B cell (primary cell): ENCODE data around the gene RHOV. TPM values are rescaled to one million over a fixed set of nuclear protein-coding genes. Genes with fewer than 3 reads are reported as not detected.
"Not testable (repeated sequence)": the region's sequence is repeated elsewhere in the genome, so short reads cannot be mapped to it uniquely, and the experiment has no call there.

Source experiments
- ATAC-seq: fragments of 200-7000 bp; cut with Tn5 transposase; one replicate; pipeline ENCODE4 v1.10.0; 2021; ENCODE audit warnings: low read depth, mild to moderate bottlenecking, moderate number of reproducible peaks, moderate library complexity
- CTCF ChIA-PET: fragments of 350-600 bp; sonication (Branson Sonifier 250); formaldehyde crosslinking; loops from one replicate; lab custom pipeline; 2021; ENCODE audit warnings: antibody characterized with exemption, inconsistent platforms; lab: Charles Lee
- POLR2A ChIA-PET: fragments of 350-600 bp; sonication (Branson Sonifier 250); formaldehyde crosslinking; loops from one replicate; lab custom pipeline; 2021; ENCODE audit warnings: antibody characterized with exemption; lab: Charles Lee
- DNase-seq: peaks from one replicate; pipeline ENCODE4 v3.0.0; 2013
- H2AFZ ChIP-seq: 2 replicates; pipeline ENCODE4 v1.6.1; 2012; ENCODE audit warnings: mild to moderate bottlenecking, low read depth, low read length; ENCODE audit not compliant: insufficient read depth, poor library complexity, severe bottlenecking
- H3K27ac ChIP-seq, 2 donors: 1 replicate in 1 of 2; 2 replicates in 1 of 2; pipeline ENCODE4 v1.5.1; 2012 to 2013; ENCODE audit warnings: low read length in 2 of 2, mild to moderate bottlenecking in 2 of 2, moderate library complexity in 1 of 2
- H3K27me3 ChIP-seq, 4 experiments: fragments of 200-600 bp in 1 of 4; sonication (generic) in 1 of 4; replicated peaks in 1 of 4; 1 replicate in 2 of 4; 2 replicates in 2 of 4; pipeline versions ENCODE4 v1.6.1 to v1.7.0; 2013 to 2016; ENCODE audit warnings: low read length in 3 of 4, mild to moderate bottlenecking in 2 of 4, mixed read lengths in 1 of 4, moderate library complexity in 1 of 4; ENCODE audit not compliant: insufficient read depth in 4 of 4, control insufficient read depth in 3 of 4; ENCODE audit errors: control extremely low read depth in 1 of 4
- H3K36me3 ChIP-seq, 2 experiments: replicated peaks in 1 of 2; 1 replicate in 1 of 2; 2 replicates in 1 of 2; pipeline versions ENCODE4 v1.6.1 to v1.7.1; 2013; ENCODE audit warnings: low read length in 1 of 2; ENCODE audit not compliant: insufficient read depth in 2 of 2, control insufficient read depth in 1 of 2; ENCODE audit errors: control extremely low read depth in 1 of 2, extremely low read depth in 1 of 2
- H3K4me1 ChIP-seq, 2 donors: fragments of 200-600 bp in 1 of 2; sonication (generic) in 1 of 2; 1 replicate in 1 of 2; 2 replicates in 1 of 2; pipeline versions ENCODE4 v1.5.1 to v1.6.1; 2013 to 2017; ENCODE audit warnings: low read length in 2 of 2; ENCODE audit not compliant: control insufficient read depth in 2 of 2, insufficient read depth in 2 of 2
- H3K4me2 ChIP-seq: replicated peaks from 2 replicates; pipeline ENCODE3; 2012; ENCODE audit warnings: mild to moderate bottlenecking, low read depth, low read length; ENCODE audit not compliant: poor library complexity, severe bottlenecking
- H3K4me3 ChIP-seq, 5 experiments: fragments of 200-600 bp in 1 of 5; sonication (generic) in 1 of 5; 1 replicate in 3 of 5; 2 replicates in 2 of 5; pipeline versions ENCODE4 v1.5.1 to v1.7.0; 2011 to 2016; ENCODE audit warnings: low read length in 4 of 5, mild to moderate bottlenecking in 4 of 5, low read depth in 2 of 5, control low read depth in 1 of 5, moderate library complexity in 1 of 5; ENCODE audit not compliant: insufficient read depth in 1 of 5; ENCODE audit errors: control extremely low read depth in 1 of 5, extremely low read depth in 1 of 5
- H3K79me2 ChIP-seq: fragments of 200-600 bp; sonication (generic); one replicate; pipeline ENCODE4 v1.6.0; 2016; ENCODE audit warnings: low read length; ENCODE audit not compliant: control insufficient read depth, insufficient read depth
- H3K9ac ChIP-seq: fragments of 200-600 bp; sonication (generic); 2 replicates; pipeline ENCODE4 v1.6.1; 2017; ENCODE audit warnings: mild to moderate bottlenecking, low read length, moderate library complexity
- H3K9me3 ChIP-seq, 3 donors: one replicate each; pipeline versions ENCODE4 v1.6.1 to v1.7.1; 2013; ENCODE audit warnings: low read length in 2 of 3; ENCODE audit not compliant: control insufficient read depth in 2 of 3, insufficient read depth in 1 of 3; ENCODE audit errors: control extremely low read depth in 1 of 3
- H4K20me1 ChIP-seq: 2 replicates; pipeline ENCODE4 v1.6.0; 2012; ENCODE audit warnings: mild to moderate bottlenecking, low read length; ENCODE audit not compliant: insufficient read depth, control insufficient read depth, poor library complexity, severe bottlenecking
- H3K27ac Mint-ChIP-seq: one replicate; pipeline ENCODE4 v1.8.0; 2021; ENCODE audit warnings: mixed read lengths
- H3K27me3 Mint-ChIP-seq: one replicate; pipeline ENCODE4 v1.8.0; 2021; ENCODE audit warnings: mixed read lengths
- H3K4me1 Mint-ChIP-seq: one replicate; pipeline ENCODE4 v1.8.0; 2021; ENCODE audit warnings: mixed read lengths
- H3K4me3 Mint-ChIP-seq: one replicate; pipeline ENCODE4 v1.8.0; 2021; ENCODE audit warnings: mixed read lengths
- H3K9me3 Mint-ChIP-seq: one replicate; pipeline ENCODE4 v1.8.0; 2022; ENCODE audit warnings: mixed read lengths; ENCODE audit not compliant: insufficient read depth
- CTCF ChIP-seq: fragments of 200-600 bp; IDR thresholded peaks from one replicate; pipeline ENCODE4 v1.8.0; 2022; ENCODE audit warnings: antibody characterized with exemption, mild to moderate bottlenecking
- EZH2 ChIP-seq: IDR thresholded peaks from 2 replicates; pipeline ENCODE4 v1.6.1; 2012; ENCODE audit warnings: borderline replicate concordance, low read depth, mild to moderate bottlenecking, moderate library complexity, low read length; ENCODE audit not compliant: insufficient read depth, poor library complexity, severe bottlenecking
- WGBS: methylation state at CpG from one replicate; pipeline ENCODE4 v1.1.5; 2013; ENCODE audit warnings: missing lambda C conversion rate; ENCODE audit not compliant: insufficient coverage; 5-methylcytosine and 5-hydroxymethylcytosine counted together
- intact Hi-C: fragments of 100-400 bp; cut with micrococcal nuclease; formaldehyde crosslinking; loops from one replicate; pipeline ENCODE4 v1.10.0; 2022
- polyA plus RNA-seq: library from polyadenylated mRNA; depleted of rRNA; stranded (reverse); fragments of >200 nt; gene quantifications from 2 replicates; pipeline ENCODE4 v1.2.3, GENCODE V29; 2012
- total RNA-seq, 2 donors: library from RNA; stranded (reverse); fragments of 120-200 nt in 1 of 2; gene quantifications; 1 replicate in 1 of 2; 2 replicates in 1 of 2; pipeline versions ENCODE4 v1.2.3 to v1.2.4, GENCODE V29; 2013 to 2022

The RHOV gene
- total and polyA plus RNA-seq, 2 donors (not counting 1 experiment from before 2014, with no cell fraction given), result 0.54 TPM; not detected in 1

GRCh38 chr15:40863660-40864270, 10.3 kb downstream of the RHOV start:
- no peak overlapping the region for H2AFZ ChIP-seq
- peaks cover 0 to 5% (median 1%) of the 10 kb centered on the region in 4 experiments for H3K27me3 ChIP-seq
- Mint-ChIP-seq H3K4me1 (peaks cover 6% of the 10 kb centered on the region), H3K4me3 (no peak overlapping the region), H3K27ac (no peak overlapping the region), H3K9me3 (no peaks in the 10 kb centered on the region), H3K27me3 (no peaks in the 10 kb centered on the region)
- no peak for ATAC-seq
- peaks cover 0 to 3% of the 10 kb centered on the region in 2 donors for H3K4me1 ChIP-seq
- no peaks in the 10 kb centered on the region for H3K36me3 ChIP-seq
- intact Hi-C loops, result no loop called here
- no peaks in the 10 kb centered on the region for H4K20me1 ChIP-seq
- WGBS, result 83% methylated on average over 4 of the region's 4 CpGs
- H3K9me3 ChIP-seq, result no peaks in the 10 kb centered on the region
- no peak for DNase-seq
- CTCF ChIA-PET, result no interaction called here
- H3K4me2 ChIP-seq, result no peak overlapping the region
- H3K27ac ChIP-seq, result no peak overlapping the region
- H3K79me2 ChIP-seq, result no peaks in the 10 kb centered on the region
- TF ChIP-seq EZH2, result no peak
- no peak for TF ChIP-seq CTCF
- POLR2A ChIA-PET, result no interaction called here
- no peak overlapping the region for H3K9ac ChIP-seq
- no peak overlapping the region for H3K4me3 ChIP-seq

- H2AFZ ChIP-seq, H3K4me1 ChIP-seq, H3K27ac Mint-ChIP-seq, intact Hi-C loops, H3K4me3 ChIP-seq, H3K79me2 ChIP-seq, POLR2A ChIA-PET, H3K27ac ChIP-seq, H3K9ac ChIP-seq, H3K36me3 ChIP-seq, H3K4me2 ChIP-seq, H3K9me3 ChIP-seq, H3K4me3 Mint-ChIP-seq, H4K20me1 ChIP-seq, DNase-seq, H3K27me3 ChIP-seq, H3K9me3 Mint-ChIP-seq, H3K27me3 Mint-ChIP-seq, ATAC-seq: not testable (repeated sequence)
- 80% methylated on average over 2 of the region's 4 CpGs for WGBS
- H3K4me1 Mint-ChIP-seq, result peaks cover 12% of the 10 kb centered on the region
- CTCF ChIA-PET, result interaction anchor here (0.6 to 7.3 kb wide), 6 partner anchors 29 to 515 kb away, joined by 3 to 189 read pairs (median 4); no protein-coding TSS in a partner anchor
Observed at GRCh38 chr15:40861147-40861546, 12.9 kb downstream of the RHOV start.
